Fibroblast of lung (primary cell): Measurements from ENCODE around the gene EPS8L1.

ENCODE experiments used
- EZH2 ChIP-seq: IDR thresholded peaks from 2 replicates; pipeline ENCODE4 v1.5.1; 2012; ENCODE audit warnings: low read length, control low read depth, mild to moderate bottlenecking; ENCODE audit errors: missing control alignments
- TF ChIP-seq, protein P1 (sequence below), 2 donors: IDR thresholded peaks in 1 of 2; conservative IDR thresholded peaks in 1 of 2; 1 replicate in 1 of 2; 2 replicates in 1 of 2; pipeline ENCODE4 v1.5.1; 2011 to 2012; ENCODE audit warnings: low read length in 2 of 2, control low read depth in 1 of 2, inconsistent platforms in 1 of 2, low read depth in 1 of 2, mild to moderate bottlenecking in 1 of 2

DNA sequence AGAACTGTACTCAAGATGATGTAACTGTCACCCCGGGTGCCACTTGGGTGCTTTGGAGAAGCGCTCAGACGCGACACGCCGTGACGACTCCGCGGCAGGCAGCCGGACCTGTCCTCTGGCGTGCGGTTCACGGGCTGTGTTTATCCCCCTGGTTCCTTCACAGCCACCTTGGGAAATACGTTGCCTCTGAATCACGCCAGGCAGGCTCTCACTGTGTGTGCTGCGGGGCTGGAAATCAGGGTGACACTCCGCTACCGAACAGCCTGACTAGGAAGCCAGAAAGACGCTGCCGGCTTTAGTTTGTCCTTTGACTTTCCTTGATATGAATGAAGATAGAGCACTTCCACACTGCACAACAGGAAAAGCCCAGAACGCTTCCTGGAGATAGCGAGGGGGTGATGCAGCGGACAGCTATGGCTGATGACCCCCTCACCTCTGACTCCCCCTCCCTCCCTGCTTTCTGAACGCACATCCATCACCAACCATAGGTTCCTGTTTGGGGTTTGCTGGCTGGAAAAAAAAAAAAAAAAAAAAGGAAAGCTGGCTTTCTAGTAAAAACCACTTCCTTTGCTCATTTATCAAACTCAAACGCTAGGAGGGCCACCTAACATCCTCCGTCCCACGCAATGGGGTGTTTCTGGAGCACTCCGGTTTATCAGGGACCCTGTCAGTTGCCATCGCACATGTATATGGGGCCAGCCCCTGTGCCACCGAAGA, 33.9 kb upstream of the EPS8L1 start:
- TF ChIP-seq, protein P1, sequence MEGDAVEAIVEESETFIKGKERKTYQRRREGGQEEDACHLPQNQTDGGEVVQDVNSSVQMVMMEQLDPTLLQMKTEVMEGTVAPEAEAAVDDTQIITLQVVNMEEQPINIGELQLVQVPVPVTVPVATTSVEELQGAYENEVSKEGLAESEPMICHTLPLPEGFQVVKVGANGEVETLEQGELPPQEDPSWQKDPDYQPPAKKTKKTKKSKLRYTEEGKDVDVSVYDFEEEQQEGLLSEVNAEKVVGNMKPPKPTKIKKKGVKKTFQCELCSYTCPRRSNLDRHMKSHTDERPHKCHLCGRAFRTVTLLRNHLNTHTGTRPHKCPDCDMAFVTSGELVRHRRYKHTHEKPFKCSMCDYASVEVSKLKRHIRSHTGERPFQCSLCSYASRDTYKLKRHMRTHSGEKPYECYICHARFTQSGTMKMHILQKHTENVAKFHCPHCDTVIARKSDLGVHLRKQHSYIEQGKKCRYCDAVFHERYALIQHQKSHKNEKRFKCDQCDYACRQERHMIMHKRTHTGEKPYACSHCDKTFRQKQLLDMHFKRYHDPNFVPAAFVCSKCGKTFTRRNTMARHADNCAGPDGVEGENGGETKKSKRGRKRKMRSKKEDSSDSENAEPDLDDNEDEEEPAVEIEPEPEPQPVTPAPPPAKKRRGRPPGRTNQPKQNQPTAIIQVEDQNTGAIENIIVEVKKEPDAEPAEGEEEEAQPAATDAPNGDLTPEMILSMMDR (conservative IDR thresholded peaks at IDR 0.05 in 1 of 2, IDR thresholded peaks at IDR 0.05 in 1 of 2; ENCODE audit: low read depth in 1 of 2, low read length in 2 of 2) = no peak
- no peak for TF ChIP-seq EZH2
